ENCODE measurements around the gene STX12. TPM values are rescaled to one million over a fixed set of nuclear protein-coding genes. Genes with fewer than 3 reads are reported as not detected.

Gene STX12
- total RNA-seq (ENCODE audit: low replicate concordance), result 32.4 and 37.4 TPM in 2 replicates

GRCh38 chr1:27772932-27773825 lies at the start of gene STX12:
STX12 (plus strand) TSS chr1:27773219; CDS start chr1:27773308, 89 bp downstream.

DNA sequence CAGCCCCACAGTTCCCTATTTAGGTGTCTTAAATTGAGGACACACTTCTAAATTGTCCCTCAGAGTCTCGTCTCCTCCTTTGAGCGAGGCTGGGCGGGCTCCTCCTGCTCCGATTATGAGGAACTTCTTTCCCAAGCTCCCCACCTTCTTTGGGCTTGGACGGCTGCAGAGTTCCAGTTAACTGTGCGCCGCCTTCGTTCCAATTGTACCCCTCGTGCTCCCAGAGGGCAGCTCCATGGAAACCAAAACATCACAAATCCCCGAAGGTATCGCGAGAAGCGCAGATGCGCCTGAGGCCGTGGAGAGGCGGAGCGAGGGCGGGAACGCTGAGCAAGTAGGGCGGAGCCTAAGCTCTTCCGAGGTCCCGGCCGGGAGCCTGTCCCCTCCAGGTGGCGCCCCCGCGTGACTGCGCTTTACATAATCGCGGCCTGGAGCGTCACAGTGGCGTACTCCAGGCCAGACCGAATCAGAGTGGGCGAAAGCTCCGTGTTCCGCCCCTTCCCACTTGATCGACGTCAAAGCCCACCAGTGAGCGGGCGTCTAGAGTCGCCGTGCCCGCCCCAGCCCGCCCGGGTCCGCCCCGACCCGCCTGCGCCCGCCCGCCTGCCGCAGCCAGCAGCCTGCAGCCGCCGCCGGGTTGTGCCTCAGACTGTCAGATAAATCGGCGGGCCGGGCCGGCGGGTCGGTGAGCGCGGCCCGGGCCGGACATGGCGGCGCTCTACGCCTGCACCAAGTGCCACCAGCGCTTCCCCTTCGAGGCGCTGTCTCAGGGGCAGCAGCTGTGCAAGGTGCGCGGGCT lies 47.4 kb upstream of the STX12 start, which contains the start of gene FAM76A:
FAM76A (plus strand) TSS at position 588 of the 799 bp plus-strand sequence; CDS start at position 708, 120 bp downstream.

DNA sequence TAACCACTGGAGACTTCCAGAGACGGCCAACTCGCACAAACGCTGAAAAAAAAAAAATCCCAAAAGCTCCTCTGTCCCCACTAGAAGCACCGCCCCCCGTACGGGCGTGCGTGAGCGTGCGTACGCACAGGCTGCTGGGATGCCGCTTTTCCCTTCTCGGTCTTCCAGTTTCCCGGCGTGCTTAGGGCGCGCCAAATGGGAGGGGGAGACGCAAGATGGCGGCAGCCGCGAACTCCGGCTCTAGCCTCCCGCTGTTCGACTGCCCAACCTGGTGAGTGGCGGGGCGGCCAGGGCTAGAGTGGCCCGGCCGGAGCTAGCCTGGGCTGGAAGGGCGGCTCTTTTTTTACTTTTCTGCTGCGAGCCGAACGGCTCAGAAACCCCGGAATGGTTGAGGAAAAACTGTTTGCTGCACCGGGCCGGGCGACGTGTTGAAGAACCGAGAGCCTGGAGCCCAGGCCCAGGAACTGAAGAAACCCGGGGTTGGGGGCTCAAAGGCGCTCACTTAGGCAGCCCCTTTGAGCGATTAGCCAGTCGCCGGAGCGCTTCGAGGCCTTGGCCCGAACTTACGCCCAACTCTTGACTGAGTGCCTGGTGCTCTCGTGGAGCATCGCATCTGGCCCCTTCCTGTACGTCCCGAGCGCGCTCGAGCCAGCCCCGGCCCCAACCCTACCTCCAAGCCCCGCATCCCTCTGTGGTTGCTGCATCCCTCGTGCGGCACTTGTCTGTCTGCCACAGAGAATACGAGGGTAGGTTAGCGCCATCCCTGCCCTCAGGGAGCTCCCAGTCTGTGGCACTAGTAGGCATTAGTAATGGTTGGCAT lies 57.8 kb downstream of the STX12 start, which contains the start of gene PPP1R8:
PPP1R8 (plus strand) TSS at position 162 of the 820 bp plus-strand sequence; CDS start at position 216, 54 bp downstream.

GRCh38 chr1:27872059-27872801 lies 99.2 kb downstream of the STX12 start, which contains the start of gene THEMIS2:
THEMIS2 (plus strand) TSS chr1:27872544; CDS start chr1:27872572, 28 bp downstream.

Other genes starting within 250 kb of the STX12 start
- gene AHDC1, start 169.1 kb upstream of the STX12 start, total RNA-seq (ENCODE audit: low replicate concordance), result 3.9 and 7.3 TPM in 2 replicates
- gene FGR, start 138.0 kb upstream of the STX12 start, total RNA-seq (ENCODE audit: low replicate concordance), result not detected in 2 replicates
- 70.3 and 90.0 TPM in 2 replicates for gene IFI6, start 101.0 kb upstream of the STX12 start, total RNA-seq (ENCODE audit: low replicate concordance)
- gene FAM76A, start 47.3 kb upstream of the STX12 start, total RNA-seq (ENCODE audit: low replicate concordance), result 9.2 and 16.7 TPM in 2 replicates
- 44.0 and 44.3 TPM in 2 replicates for gene PPP1R8, start 57.6 kb downstream of the STX12 start, total RNA-seq (ENCODE audit: low replicate concordance)
- 1.2 and 2.0 TPM in 2 replicates for gene THEMIS2, start 99.3 kb downstream of the STX12 start, total RNA-seq (ENCODE audit: low replicate concordance)
- gene RPA2, start 141.4 kb downstream of the STX12 start, total RNA-seq (ENCODE audit: low replicate concordance), result 21.4 and 24.2 TPM in 2 replicates
- 0.08 and 0.12 TPM in 2 replicates for gene SMPDL3B, start 161.8 kb downstream of the STX12 start, total RNA-seq (ENCODE audit: low replicate concordance)
- 2.1 and 2.6 TPM in 2 replicates for gene XKR8, start 186.8 kb downstream of the STX12 start, total RNA-seq (ENCODE audit: low replicate concordance)

Data from smooth muscle cell of the coronary artery (primary cell).